T-helper 2 cell (primary cell): ENCODE data around the gene PAPSS1.
A peak's percentile ranks its signal among the peaks of the same experiment; 100 is the strongest.
"Not testable (repeated sequence)": the region's sequence is repeated elsewhere in the genome, so short reads cannot be mapped to it uniquely, and the experiment has no call there.

Source experiments
- DNase-seq, 5 experiments: peaks; one replicate each; pipeline versions ENCODE4 v3.0.0 to v3.0.0-alpha.2; 2012 to 2022

Gene PAPSS1

DNA sequence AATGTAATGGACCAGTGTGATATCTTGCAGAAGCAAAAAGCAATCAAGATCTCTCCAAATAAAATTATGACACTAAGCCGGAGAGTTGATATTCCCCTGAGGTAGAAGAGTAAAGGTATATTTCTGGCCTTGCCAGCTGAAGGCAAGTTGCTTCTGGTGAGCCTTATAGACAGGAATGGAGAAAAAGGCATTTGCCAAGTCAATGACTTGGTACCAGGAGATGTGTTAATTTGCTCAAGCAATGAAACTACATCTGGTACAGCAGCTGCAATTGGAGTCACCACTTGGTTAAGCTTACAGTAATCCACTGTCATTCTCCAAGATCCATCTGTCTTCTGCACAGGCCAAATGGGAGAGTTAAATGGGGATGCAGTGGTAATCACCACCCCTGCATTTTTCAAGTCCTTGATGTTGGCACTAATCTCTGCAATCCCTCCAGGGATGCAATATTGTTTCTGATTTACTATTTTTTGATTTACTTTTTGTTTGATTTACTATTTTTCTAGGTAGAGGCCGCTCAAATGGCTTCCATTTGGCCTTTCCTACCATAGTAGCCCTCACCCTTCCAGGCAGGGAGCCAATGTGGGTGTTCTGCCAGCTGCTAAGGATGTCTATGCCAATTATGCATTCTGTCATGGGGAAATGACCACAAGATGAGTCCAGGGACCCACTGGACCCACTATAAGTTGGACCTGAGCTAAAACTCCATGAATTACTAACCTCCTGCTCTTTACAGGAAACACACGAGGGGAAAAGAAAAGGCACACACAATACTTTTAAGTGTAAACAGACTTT, 6.3 kb upstream of the PAPSS1 start:
- DNase-seq, result not testable (repeated sequence)

GRCh38 chr4:107725281-107725859, 5.3 kb upstream of the PAPSS1 start:
- no peak for DNase-seq

- DNase-seq, result not testable (repeated sequence)
These were observed 3.3 kb upstream of the PAPSS1 start for GRCh38 chr4:107723331-107723730.

DNA sequence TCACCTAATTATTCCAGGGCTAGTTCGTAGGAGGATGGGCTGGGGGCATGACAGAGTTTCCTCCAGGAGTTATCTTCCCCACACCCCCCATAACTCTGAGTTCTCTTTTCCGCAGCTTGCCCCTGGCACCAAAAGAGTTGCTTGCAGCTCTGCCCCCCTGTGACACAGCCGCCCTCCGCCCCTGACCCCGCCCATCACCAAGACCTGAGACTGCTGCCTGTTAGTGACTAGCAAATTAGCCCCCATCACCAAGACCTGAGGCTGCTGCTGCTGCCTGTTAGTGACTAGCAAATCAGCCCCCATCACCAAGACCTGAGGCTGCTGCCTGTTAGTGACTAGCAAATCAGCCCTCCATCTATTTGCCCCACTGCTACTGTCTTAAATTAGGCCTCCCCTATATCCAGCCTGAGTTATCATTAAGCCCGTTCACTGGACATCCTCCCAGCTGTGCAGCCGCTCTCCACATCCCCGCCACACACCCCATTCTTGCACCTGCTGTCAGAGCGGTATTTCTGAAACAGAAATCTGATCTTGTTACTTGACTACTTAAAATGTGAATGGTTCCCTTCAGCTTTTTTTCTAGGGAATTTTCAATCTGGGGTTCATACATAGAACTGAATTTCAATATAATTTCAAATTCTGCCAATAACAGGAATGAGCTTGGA, 1.5 kb upstream of the PAPSS1 start:
- peak; percentile 21 to 59 (median 28) for DNase-seq

GRCh38 chr4:107719207-107719921, 670 bp downstream of the PAPSS1 start:
- peak in 2 of 5 experiments; percentile 7 to 57 for DNase-seq

GRCh38 chr4:107718351-107718965, 1.6 kb downstream of the PAPSS1 start:
- DNase-seq, result peak in 1 of 5 experiments; percentile 39

- no peak for DNase-seq
These were observed 5.8 kb downstream of the PAPSS1 start for GRCh38 chr4:107714256-107714655.

- DNase-seq, result no peak
These were observed 7.8 kb downstream of the PAPSS1 start for GRCh38 chr4:107712236-107712635.

GRCh38 chr4:107711831-107712230, 8.2 kb downstream of the PAPSS1 start:
- no peak for DNase-seq

GRCh38 chr4:107710493-107711459, 9.3 kb downstream of the PAPSS1 start:
- no peak for DNase-seq

DNA sequence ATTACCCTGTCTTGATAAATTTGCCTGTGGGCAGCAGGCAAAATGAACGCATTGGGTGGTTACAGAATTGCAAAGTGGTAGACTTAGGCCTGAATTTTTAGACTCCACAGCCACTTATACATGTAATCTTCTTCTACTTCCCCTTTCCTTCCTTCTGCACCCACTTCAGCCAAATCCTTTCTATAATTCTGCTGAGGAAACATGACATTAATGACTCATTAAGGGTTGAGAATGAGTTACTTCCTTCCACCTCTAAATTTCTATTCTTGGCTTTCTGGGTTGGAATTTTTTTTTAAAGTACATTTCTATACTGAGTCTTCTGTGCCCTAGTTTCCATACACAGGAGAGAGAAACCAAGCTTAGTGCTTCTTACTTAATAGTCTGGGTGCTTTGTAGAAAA, 10.1 kb downstream of the PAPSS1 start:
- DNase-seq, result no peak

GRCh38 chr4:107708225-107708624, 11.8 kb downstream of the PAPSS1 start:
- no peak for DNase-seq

DNA sequence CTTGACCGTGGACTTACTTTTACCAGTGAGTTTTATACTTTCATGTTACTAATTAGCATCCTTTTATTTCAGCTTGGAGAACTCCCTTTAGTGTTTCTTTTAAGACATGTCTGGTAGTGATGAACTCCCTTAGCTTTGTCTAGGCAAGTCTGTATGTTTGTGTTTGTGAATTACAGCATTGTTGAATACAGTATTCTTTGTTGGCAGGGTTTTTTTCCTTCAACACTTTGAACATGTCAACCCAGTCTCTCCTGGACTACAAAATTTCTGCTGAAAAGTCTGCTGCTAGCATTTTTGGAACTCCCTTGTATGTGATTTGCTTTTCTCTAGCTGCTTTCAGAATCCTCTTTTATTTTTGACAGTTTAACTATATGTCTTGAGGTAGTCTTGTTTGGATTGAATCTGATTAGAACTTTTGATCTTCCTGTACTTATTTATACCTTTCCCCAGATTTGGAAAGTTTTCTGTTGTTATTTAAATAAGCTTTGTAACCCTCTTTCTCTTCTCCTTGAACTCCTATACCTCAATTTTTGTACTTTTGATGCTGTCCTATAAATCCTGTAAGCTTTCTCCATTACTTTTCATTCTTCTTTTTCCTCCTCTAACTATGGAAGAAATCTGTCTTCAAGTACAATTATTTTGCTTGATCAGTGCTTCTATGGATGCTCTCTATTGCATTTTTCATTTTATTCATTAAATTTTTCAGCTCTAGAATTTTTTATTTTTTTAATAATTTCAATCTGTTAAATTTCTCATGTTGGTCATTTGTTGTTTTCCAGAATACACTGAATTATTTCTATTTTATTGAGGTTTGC, 14.1 kb downstream of the PAPSS1 start:
- DNase-seq, result no peak

DNA sequence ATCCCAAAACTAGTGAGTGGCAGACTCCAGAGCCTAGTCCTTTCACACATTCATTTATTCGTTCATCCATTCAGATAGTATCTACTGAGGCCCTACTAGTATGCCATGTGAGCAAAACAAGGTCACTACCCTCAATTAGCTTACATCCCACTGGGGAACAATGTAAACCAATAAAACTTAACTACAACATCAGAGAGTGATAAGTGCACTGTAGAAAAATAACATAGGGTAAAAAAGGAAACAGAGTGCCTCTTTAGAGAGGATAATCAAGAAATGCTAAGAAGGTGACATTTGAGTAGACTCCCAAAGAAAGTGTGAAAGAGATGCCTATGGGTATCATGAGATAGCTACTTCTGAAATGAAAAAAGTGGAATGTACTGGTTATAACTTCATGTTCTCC, 18.5 kb downstream of the PAPSS1 start:
- no peak for DNase-seq

DNA sequence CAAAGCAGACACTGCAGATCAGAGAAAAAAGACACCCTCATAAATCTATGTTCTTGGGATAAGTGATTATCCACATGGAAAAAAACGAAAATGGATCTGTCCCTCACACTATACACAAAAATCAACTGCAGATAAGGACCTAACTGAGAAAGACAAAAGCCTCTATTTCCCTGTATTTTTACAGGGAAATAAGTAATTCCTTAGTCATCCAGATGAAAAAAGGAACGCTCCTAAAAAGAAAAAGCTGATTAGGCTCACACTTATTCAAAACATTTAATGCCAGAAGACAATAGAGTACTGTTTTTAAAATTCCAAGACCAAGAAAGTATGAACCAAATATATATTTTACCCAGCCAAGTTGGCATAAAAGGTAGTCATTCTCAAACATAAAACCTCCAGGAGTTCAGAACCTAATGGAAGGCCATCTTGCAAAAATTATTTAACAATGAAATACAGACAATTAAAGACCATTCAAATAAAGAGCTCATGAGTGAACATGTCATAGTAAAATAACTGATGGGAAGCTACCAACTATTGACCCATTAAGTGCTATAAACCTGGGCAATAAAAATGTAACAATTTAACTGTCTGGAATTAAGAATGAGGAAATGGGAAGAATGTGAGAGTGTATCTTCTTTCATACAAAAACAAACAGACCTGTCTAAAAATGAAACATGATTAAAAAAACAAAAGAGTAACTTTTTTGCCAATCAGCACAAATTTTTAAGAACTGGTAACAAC, 20.4 kb downstream of the PAPSS1 start:
- DNase-seq, result no peak

- not testable (repeated sequence) for DNase-seq
These were observed 23.8 kb downstream of the PAPSS1 start for GRCh38 chr4:107696187-107696586.

DNA sequence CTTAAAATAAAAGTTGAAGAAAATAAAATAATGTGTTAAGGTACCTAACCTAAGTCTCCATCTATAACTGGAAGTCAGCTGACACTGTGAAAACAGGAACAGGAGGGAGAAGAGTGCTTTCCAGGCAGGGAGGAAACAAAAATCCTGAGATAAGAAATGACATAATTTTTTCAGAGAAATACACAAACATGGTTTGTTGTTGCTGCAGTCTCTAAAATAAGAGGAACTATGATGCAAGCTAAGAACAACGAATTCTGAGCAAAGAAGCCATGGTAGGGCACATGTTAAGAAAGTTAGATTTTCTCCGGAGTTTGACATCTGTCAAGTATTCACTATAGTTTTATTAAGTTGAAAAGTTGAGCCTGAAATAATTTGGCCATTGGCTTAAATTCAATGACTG, 26.9 kb downstream of the PAPSS1 start:
- no peak for DNase-seq

DNA sequence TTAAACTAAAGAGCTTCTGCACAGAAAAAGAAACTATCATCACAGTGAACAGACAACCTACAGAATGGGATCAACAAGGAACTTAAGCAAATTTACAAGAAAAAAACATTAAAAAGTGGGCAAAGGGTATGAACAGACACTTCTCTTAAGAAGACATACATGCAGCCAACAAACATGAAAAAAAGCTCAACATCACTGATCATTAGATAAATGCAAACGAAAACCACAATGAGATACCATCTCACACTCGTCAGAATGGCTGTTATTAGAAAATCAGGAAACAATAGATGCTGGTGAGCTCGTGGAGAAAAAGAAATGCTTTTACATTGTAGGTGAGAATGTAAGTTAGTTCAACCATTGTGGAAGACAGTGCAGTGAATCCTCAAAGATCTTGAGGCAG, 27.8 kb downstream of the PAPSS1 start:
- peak in 1 of 5 experiments; percentile 88 for DNase-seq

GRCh38 chr4:107691378-107691777, 28.7 kb downstream of the PAPSS1 start:
- no peak for DNase-seq
